SK-N-SH treated with all-trans-retinoic acid at 6 μM for 48 hours (cell line): Measurements from ENCODE around the gene KCNB1.

ENCODE experiments used
- ATAC-seq: fragments of 200-7000 bp; cut with Tn5 transposase; 3 replicates; pipeline ENCODE4 v1.9.1; 2020; ENCODE audit warnings: mild to moderate bottlenecking, moderate library complexity
- ARNTL ChIP-seq: fragments of 450-650 bp; formaldehyde crosslinking; IDR thresholded peaks from 2 replicates; pipeline ENCODE4 v1.5.0; 2020; ENCODE audit warnings: low read depth, mild to moderate bottlenecking, moderate library complexity, borderline replicate concordance
- CSDC2 ChIP-seq: fragments of 250-450 bp; sonication (Bioruptor Pico); IDR thresholded peaks from 2 replicates; pipeline ENCODE4 v1.5.0; 2020; ENCODE audit warnings: mild to moderate bottlenecking, moderate library complexity
- ESRRG ChIP-seq: fragments of 250-450 bp; sonication (Bioruptor Pico); IDR thresholded peaks from 2 replicates; pipeline ENCODE4 v1.6.1; 2021; ENCODE audit warnings: mild to moderate bottlenecking
- ISL1 ChIP-seq: fragments of 250-450 bp; sonication (Bioruptor Pico); IDR thresholded peaks from 2 replicates; pipeline ENCODE4 v2.1.2; 2022; ENCODE audit warnings: mild to moderate bottlenecking, moderate library complexity
- OSR1 ChIP-seq: fragments of 250-450 bp; sonication (Bioruptor Pico); IDR thresholded peaks from 2 replicates; pipeline ENCODE4 v1.8.0; 2022; ENCODE audit warnings: moderate library complexity, mild to moderate bottlenecking, inconsistent platforms
- PATZ1 ChIP-seq: fragments of 250-450 bp; sonication (Bioruptor Pico); IDR thresholded peaks from 2 replicates; pipeline ENCODE4 v1.8.0; 2020; ENCODE audit warnings: mild to moderate bottlenecking, moderate library complexity, borderline replicate concordance
- PPARA ChIP-seq: fragments of 250-450 bp; sonication (Bioruptor Pico); IDR thresholded peaks from 2 replicates; pipeline ENCODE4 v1.5.0; 2020; ENCODE audit warnings: mild to moderate bottlenecking, borderline replicate concordance
- RARB ChIP-seq: fragments of 250-450 bp; sonication (Bioruptor Pico); IDR thresholded peaks from 2 replicates; pipeline ENCODE4 v1.8.0; 2021; ENCODE audit warnings: mild to moderate bottlenecking, moderate library complexity
- SNAI2 ChIP-seq: fragments of 250-450 bp; sonication (Bioruptor Pico); IDR thresholded peaks from 2 replicates; pipeline ENCODE4 v1.5.0; 2020; ENCODE audit warnings: mild to moderate bottlenecking, moderate library complexity
- TCF4 ChIP-seq: fragments of 250-450 bp; sonication (Bioruptor Pico); IDR thresholded peaks from 2 replicates; pipeline ENCODE4 v1.8.0; 2021; ENCODE audit warnings: mild to moderate bottlenecking, moderate library complexity, borderline replicate concordance
- TOX ChIP-seq: fragments of 250-450 bp; sonication (Bioruptor Pico); IDR thresholded peaks from 2 replicates; pipeline ENCODE4 v1.8.0; 2021; ENCODE audit warnings: mild to moderate bottlenecking, moderate library complexity, borderline replicate concordance
- ZC3H10 ChIP-seq: fragments of 250-450 bp; sonication (Bioruptor Pico); IDR thresholded peaks from 2 replicates; pipeline ENCODE4 v1.5.1; 2021; ENCODE audit warnings: mild to moderate bottlenecking, moderate library complexity
- ZFP3 ChIP-seq: fragments of 250-450 bp; sonication (Bioruptor Pico); IDR thresholded peaks from 2 replicates; pipeline ENCODE4 v1.5.0; 2020; ENCODE audit warnings: mild to moderate bottlenecking, moderate library complexity
- ZFP30 ChIP-seq: fragments of 450-650 bp; formaldehyde crosslinking; IDR thresholded peaks from 2 replicates; pipeline ENCODE4 v1.5.0; 2022; ENCODE audit warnings: mild to moderate bottlenecking, moderate library complexity
- ZNF565 ChIP-seq: fragments of 450-650 bp; formaldehyde crosslinking; conservative IDR thresholded peaks from 2 replicates; pipeline ENCODE4 v1.5.0; 2020; ENCODE audit warnings: low read depth, mild to moderate bottlenecking, moderate library complexity
- ZNF70 ChIP-seq: fragments of 450-650 bp; formaldehyde crosslinking; IDR thresholded peaks from 2 replicates; pipeline ENCODE4 v1.5.0; 2020; ENCODE audit warnings: mild to moderate bottlenecking, moderate library complexity
- ZNF8 ChIP-seq: fragments of 450-650 bp; formaldehyde crosslinking; IDR thresholded peaks from 2 replicates; pipeline ENCODE4 v1.5.0; 2020; ENCODE audit warnings: mild to moderate bottlenecking, moderate library complexity
- TF ChIP-seq, protein P1 (sequence below): fragments of 250-450 bp; sonication (Bioruptor Pico); IDR thresholded peaks from 2 replicates; pipeline ENCODE4 v1.5.1; 2021; ENCODE audit warnings: mild to moderate bottlenecking, moderate library complexity
- TF ChIP-seq, protein P2 (sequence below): fragments of 250-450 bp; sonication (Bioruptor Pico); IDR thresholded peaks from 2 replicates; pipeline ENCODE4 v1.8.0; 2021; ENCODE audit warnings: low read depth, mild to moderate bottlenecking, moderate library complexity, borderline replicate concordance
- TF ChIP-seq, protein P3 (sequence below): fragments of 250-450 bp; sonication (Bioruptor Pico); IDR thresholded peaks from 2 replicates; pipeline ENCODE4 v1.5.0; 2020; ENCODE audit warnings: mild to moderate bottlenecking, moderate library complexity

Gene KCNB1

GRCh38 chr20:49349078-49349477 is 133.4 kb downstream of the KCNB1 start:
- TF ChIP-seq, protein P1, sequence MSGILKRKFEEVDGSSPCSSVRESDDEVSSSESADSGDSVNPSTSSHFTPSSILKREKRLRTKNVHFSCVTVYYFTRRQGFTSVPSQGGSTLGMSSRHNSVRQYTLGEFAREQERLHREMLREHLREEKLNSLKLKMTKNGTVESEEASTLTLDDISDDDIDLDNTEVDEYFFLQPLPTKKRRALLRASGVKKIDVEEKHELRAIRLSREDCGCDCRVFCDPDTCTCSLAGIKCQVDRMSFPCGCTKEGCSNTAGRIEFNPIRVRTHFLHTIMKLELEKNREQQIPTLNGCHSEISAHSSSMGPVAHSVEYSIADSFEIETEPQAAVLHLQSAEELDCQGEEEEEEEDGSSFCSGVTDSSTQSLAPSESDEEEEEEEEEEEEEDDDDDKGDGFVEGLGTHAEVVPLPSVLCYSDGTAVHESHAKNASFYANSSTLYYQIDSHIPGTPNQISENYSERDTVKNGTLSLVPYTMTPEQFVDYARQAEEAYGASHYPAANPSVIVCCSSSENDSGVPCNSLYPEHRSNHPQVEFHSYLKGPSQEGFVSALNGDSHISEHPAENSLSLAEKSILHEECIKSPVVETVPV (CRISPR knock-in tag), result no peak
- no peak for TF ChIP-seq RARB (CRISPR knock-in tag)
- TF ChIP-seq ZNF8 (CRISPR knock-in tag), result no peak
- TF ChIP-seq ZC3H10 (CRISPR knock-in tag), result no peak
- TF ChIP-seq TOX (CRISPR knock-in tag), result no peak
- no peak for TF ChIP-seq ARNTL (CRISPR knock-in tag)
- TF ChIP-seq, protein P2, sequence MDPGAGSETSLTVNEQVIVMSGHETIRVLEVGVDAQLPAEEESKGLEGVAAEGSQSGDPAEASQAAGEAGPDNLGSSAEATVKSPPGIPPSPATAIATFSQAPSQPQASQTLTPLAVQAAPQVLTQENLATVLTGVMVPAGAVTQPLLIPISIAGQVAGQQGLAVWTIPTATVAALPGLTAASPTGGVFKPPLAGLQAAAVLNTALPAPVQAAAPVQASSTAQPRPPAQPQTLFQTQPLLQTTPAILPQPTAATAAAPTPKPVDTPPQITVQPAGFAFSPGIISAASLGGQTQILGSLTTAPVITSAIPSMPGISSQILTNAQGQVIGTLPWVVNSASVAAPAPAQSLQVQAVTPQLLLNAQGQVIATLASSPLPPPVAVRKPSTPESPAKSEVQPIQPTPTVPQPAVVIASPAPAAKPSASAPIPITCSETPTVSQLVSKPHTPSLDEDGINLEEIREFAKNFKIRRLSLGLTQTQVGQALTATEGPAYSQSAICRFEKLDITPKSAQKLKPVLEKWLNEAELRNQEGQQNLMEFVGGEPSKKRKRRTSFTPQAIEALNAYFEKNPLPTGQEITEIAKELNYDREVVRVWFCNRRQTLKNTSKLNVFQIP (CRISPR knock-in tag), result no peak
- ATAC-seq, result no peak

DNA sequence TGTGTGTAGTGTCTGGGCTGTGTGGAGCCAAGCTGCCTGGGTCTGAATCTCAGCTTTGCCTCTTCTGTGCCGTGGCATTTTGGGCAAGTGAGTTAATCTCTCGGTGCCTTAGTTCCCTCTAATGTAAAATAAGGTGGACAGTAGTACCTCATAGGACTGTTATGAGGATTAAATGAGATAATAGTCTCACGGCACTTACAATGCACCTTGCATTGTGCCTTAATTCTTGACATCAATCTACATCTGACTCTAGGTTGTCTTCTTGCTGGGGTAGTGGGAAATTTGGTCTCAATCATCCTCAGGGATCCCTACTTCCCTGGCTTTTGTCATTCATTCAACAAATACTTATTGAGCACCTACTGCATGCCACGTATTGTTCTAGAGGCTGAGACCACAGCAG is 133.9 kb downstream of the KCNB1 start:
- ATAC-seq, result no peak
- TF ChIP-seq PPARA (CRISPR knock-in tag), result no peak
- no peak for TF ChIP-seq ESRRG (CRISPR knock-in tag)
- no peak for TF ChIP-seq TOX (CRISPR knock-in tag)

DNA sequence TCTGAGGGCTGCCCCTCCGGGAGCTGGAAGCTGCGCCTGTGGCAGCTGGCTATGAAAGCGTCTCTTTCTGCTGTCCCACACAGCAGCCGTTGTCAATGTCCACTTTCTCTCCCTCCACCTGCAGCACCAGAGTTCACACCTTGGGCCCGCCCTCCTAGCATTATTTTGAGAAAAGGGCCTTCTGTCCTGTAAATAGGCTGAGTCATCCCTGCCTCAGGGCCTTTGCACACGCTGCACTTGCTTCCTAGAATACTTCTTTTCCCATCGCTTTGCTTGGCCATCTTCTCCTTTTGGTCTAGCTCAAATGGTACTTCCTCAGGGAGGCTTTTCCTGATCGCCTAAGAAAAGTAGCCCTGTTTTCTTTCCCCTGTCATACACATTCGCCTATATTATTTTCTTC is 135.3 kb downstream of the KCNB1 start:
- no peak for ATAC-seq
- TF ChIP-seq ZFP30 (CRISPR knock-in tag), result no peak
- no peak for TF ChIP-seq ARNTL (CRISPR knock-in tag)
- TF ChIP-seq SNAI2 (CRISPR knock-in tag), result no peak
- no peak for TF ChIP-seq RARB (CRISPR knock-in tag)
- TF ChIP-seq ZNF70 (CRISPR knock-in tag), result no peak
- no peak for TF ChIP-seq ZNF565
- no peak for TF ChIP-seq ZC3H10 (CRISPR knock-in tag)
- TF ChIP-seq ISL1 (CRISPR knock-in tag), result no peak
- TF ChIP-seq, protein P1 (CRISPR knock-in tag), result no peak
- TF ChIP-seq ZNF8 (CRISPR knock-in tag), result no peak
- TF ChIP-seq, protein P2 (CRISPR knock-in tag), result no peak
- TF ChIP-seq ZFP3, result no peak
- TF ChIP-seq PATZ1 (CRISPR knock-in tag), result no peak
- TF ChIP-seq, protein P3, sequence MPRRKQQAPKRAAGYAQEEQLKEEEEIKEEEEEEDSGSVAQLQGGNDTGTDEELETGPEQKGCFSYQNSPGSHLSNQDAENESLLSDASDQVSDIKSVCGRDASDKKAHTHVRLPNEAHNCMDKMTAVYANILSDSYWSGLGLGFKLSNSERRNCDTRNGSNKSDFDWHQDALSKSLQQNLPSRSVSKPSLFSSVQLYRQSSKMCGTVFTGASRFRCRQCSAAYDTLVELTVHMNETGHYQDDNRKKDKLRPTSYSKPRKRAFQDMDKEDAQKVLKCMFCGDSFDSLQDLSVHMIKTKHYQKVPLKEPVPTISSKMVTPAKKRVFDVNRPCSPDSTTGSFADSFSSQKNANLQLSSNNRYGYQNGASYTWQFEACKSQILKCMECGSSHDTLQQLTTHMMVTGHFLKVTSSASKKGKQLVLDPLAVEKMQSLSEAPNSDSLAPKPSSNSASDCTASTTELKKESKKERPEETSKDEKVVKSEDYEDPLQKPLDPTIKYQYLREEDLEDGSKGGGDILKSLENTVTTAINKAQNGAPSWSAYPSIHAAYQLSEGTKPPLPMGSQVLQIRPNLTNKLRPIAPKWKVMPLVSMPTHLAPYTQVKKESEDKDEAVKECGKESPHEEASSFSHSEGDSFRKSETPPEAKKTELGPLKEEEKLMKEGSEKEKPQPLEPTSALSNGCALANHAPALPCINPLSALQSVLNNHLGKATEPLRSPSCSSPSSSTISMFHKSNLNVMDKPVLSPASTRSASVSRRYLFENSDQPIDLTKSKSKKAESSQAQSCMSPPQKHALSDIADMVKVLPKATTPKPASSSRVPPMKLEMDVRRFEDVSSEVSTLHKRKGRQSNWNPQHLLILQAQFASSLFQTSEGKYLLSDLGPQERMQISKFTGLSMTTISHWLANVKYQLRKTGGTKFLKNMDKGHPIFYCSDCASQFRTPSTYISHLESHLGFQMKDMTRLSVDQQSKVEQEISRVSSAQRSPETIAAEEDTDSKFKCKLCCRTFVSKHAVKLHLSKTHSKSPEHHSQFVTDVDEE, result no peak
- no peak for TF ChIP-seq ESRRG (CRISPR knock-in tag)
- TF ChIP-seq OSR1 (CRISPR knock-in tag), result no peak
- no peak for TF ChIP-seq CSDC2
- no peak for TF ChIP-seq TCF4 (CRISPR knock-in tag)
- no peak for TF ChIP-seq TOX (CRISPR knock-in tag)
